Renal cortical epithelial cell (primary cell): ENCODE measurements around the gene PCBP3. TPM values are rescaled to one million over a fixed set of nuclear protein-coding genes. Genes with fewer than 3 reads are reported as not detected.
"Not testable (repeated sequence)": the region's sequence is repeated elsewhere in the genome, so short reads cannot be mapped to it uniquely, and the experiment has no call there.

Source experiments
- DNase-seq: peaks from one replicate; pipeline ENCODE4 v3.0.0-alpha.2; 2011; ENCODE audit warnings: low read depth
- total RNA-seq: library from RNA; depleted of rRNA; stranded (reverse); fragments of >200 nt; gene quantifications from 2 replicates; pipeline ENCODE4 v1.2.3, GENCODE V29; 2014

Gene PCBP3
- total RNA-seq, 1 donor from 2014 or later, result 0.15 TPM

DNA sequence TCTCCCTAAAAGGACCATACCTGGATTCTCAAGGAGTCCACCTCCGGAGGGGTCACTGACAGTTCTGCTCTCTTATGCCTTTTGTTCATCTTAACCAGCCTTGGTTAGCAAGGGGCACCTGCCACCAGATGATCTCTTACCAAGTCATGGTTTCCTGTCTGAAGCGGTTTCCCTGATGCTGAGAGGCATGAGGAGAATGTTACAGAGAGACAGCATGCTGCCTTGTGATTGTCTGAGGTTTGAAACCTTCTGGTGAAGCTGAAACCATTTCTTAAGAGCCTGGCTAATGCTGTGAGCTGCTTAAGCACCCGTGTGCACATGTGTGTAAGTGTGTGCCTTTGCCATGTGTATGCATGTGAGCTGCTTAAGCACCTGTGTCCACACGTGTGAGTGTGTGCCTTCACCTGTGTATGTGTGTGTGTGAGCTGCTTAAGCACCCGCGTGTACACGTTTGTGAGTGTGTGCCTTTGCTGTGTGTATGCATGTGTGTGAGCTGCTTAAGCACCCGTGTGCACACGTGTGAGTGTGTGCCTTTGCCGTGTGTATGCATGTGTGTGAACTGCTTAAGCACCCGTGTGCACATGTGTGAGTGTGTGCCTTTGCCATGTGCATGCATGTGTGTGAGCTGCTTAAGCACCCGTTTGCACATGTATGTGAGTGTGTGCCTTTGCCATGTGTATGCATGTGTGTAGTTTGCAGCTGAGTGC lies 201.7 kb downstream of the PCBP3 start:
- DNase-seq, result no peak

DNA sequence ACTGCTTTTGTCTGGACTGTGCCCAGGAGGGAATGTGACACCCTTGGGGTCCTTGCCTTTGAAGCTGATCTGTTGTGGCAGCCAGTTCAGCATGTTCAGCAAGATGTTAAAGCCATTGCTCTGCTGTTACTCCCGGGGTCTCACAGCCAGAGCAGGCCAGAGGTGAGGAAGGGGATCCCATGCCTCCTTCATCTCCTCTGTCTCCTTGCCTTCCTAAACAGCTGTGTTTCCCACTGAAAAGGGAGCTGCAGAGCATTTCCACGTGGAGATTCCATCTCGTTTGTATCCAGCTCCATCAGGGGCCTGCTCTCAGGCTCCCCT lies 202.2 kb downstream of the PCBP3 start:
- no peak for DNase-seq

DNA sequence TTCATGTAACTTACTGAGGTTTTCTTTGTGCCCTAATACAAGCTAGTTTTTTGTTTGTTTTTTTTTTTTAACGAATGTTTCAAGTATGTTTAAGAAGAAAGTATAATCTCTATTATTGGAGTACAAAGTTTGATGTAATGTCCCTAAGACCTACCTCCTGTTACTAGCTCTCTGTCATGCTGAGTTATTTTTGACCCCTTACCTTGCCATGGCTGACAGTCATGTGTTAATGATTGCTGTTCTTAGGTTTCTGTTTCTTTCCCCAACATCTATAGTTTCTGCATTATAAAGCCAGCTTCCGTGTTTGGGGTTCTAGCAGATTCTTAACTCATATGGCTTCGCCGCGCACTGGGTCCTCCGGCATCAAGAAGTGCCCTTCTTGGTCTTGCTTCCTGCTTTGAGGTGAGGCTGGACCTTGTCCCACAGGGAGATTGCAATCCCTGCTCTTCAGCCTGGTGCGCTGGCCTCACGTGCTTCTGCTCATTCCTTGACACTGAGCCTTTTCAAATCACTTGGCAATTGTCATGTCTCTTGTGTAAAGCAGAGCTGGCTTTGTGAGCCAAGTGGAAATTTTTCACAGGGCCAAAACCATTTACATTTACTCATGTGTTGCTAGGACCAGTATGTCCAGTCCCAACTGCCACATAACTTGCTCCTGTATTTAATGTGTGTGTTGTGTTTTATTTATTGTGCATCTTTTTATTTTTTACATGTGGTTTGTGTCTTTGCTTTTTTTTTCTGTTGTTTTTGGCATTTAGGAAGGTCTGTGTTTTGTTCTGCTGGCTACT lies 203.0 kb downstream of the PCBP3 start:
- DNase-seq, result peak; percentile 13

DNA sequence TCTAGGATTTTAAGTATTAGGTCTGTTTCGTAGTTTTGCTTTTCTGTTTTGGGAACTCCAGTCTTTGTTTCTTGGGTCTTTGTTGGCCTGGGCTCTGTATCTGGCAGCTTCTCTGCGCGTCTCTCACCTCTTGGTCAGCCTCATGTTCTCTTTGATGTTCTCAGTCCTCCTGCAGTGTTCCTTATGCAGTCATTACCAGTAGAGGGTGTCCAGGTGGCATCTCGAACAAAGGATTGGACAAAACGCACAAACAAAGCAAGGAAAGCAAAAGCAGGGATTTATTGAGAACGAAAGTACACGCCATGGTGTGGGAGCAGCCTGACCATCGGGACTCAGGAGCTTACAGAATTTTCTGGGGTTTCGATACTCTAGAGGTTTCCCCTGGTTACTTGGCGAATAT lies 204.3 kb downstream of the PCBP3 start:
- no peak for DNase-seq

DNA sequence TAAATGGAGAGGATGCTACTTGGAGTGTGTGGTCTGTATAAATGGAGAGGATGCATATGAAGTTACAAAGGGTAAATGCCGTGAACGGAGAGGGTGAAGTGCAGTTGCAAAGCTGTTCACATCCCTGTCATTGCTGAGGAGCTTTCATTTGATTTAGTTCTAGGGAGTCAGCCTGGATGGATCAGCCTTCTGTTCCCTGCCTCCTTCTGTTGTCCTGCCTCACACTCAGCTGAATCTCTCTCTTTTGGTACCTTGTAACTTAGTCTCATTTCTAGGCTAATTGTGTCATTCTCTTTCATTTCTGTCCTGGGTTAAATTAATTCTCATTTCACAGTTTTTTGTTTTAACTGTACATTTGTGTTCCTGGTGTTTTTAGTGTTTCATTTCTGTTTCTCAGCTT lies 204.8 kb downstream of the PCBP3 start:
- no peak for DNase-seq

DNA sequence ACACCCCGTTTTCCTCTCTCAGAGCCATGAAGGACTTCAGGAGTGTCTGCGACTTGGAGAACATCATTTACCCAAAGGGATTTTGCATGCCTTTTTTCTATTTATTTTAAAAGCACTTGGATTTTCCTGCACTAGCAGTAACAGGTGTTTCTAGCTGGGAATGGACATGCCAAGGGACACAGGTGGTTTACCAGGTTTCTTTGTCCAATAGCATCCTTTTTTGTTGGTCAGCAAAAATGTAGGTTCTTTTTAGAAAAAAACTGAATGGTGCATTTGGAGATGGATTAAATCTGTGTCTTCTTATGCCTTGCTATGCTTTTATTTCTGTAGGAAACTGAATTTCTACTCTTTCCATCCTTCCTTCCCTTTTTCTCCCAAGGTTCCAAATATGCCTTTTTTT lies 205.3 kb downstream of the PCBP3 start:
- DNase-seq, result no peak

DNA sequence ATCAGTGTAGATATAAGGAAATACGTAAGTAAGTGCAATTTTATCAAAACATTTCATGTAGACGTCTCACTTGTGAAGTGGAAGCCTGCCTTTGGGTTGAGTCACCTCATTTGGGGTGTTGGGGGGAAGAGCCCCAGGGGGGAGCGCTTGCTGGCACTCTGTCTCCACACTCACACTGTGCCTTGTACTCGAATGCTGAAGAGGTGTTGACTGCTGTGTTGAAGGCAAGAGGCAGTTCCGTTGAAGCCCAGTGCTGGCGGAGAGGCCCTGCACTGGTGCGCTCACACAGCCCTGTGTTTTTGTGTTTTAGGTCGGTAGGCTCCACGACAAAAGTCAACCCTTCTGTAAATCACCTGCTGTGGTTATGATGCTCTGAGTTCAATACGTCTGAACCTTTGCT lies 206.1 kb downstream of the PCBP3 start:
- DNase-seq, result no peak

DNA sequence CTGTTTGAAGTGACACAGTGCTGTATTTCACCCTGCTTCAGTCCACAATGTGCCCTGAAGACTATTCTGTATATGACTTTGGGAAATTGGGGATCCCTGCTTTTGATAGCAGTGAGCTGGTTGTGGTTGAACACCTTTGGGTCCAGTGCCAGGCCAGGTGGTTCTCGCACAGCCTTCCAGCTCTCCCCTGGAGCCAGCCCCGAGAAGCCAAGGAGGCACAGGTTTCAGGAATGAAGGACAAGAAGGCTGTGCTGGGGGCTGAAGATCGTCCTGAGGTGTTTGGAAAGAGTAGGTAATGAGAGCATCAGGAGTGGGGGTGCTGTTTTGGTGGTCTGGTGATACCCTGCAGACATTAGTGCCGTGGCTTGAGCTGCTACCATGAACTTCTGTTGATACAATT lies 206.7 kb downstream of the PCBP3 start:
- DNase-seq, result no peak

DNA sequence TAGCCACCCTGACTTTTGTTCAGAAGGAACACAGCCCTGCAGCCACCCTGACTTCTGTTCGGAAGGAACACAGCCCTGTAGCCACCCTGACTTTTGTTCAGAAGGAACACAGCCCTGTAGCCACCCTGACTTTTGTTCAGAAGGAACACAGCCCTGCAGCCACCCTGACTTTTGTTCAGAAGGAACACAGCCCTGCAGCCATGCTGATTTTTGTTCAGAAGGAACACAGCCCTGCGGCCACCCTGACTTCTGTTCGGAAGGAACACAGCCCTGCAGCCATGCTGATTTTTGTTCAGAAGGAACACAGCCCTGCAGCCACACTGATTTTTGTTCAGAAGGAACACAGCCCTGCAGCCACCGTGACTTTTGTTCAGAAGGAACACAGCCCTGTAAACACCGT lies 208.9 kb downstream of the PCBP3 start:
- not testable (repeated sequence) for DNase-seq

DNA sequence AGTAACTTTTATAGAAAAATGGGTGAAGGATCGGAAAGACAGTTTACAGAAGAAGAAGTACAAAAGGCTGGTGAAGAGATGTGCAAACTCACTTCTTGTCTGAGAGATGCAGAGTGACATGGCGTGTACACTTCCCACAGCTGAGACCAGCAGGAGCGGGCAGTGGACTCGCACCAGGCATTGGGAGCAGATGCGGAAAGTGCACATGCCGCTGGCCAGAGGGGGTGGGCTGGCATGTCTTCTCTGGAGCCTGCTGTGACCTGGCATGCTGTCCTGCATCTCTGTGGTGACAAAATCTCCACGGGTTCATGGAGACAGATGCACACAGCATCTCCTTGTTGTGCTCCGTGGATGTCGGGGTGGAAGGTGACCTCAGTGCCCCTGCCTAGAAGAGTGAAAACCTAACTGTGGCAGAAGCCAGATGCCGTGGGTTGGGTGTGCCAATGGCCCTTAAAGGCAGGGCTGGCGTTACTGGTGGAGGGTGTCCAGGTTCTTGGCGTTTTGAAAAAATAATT lies 209.4 kb downstream of the PCBP3 start:
- no peak for DNase-seq

DNA sequence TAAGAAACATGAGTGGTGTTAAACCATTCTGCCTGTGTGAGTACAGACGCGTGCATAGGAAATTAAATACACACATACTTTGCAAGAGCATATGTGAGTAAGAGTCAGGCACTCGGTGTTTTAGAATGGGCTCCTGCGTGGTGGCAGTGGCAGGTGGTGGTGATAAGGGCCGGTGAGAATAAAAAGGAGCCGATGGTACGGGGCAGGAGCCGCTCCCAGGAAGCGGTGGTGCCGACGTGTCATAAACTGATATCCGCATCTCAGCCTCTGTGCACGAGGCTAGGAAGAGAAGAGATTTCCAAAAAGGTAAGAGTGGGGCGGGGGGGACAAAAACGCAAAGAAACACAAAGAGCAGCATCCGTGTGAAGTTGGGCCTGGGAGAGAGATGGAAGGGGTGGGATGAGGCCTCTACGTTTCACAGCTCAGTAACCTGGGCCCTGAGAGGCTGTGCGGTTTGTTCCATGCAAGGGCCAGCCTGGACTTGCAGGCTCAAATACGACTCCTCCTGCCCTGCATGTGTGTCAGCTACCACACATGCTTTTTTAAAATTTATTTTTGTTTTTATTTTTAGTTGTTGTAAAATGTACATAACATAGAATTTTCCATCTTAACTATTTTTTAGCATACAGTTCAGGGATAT lies 210.3 kb downstream of the PCBP3 start:
- no peak for DNase-seq

DNA sequence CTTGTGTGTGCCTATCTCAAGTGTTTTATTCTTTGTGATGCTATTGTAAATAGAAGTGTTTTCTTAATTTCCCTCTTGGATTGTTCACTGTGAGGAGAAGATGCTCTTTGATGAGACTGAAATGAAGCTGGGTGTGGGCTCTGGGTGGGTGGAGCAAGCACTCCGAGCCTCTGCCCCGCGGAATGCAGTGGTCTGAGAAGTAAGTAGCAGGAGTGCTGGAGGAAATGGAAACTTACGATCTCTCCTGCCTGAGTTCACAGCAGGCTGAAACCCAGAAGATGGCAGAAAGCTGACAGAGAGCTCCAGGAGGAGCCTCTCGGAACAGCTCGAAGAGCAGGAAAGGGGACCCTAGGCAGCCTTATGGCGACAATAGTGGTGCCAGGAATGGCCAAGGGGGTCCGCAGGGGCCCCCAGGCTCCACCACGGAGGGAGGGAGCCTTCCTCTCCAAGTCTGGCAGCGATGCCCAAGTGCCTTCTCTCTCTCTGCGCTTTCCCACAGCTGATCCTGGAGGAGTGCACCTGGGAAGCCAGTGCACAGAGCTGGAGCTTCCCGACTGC lies 211.2 kb downstream of the PCBP3 start:
- no peak for DNase-seq

DNA sequence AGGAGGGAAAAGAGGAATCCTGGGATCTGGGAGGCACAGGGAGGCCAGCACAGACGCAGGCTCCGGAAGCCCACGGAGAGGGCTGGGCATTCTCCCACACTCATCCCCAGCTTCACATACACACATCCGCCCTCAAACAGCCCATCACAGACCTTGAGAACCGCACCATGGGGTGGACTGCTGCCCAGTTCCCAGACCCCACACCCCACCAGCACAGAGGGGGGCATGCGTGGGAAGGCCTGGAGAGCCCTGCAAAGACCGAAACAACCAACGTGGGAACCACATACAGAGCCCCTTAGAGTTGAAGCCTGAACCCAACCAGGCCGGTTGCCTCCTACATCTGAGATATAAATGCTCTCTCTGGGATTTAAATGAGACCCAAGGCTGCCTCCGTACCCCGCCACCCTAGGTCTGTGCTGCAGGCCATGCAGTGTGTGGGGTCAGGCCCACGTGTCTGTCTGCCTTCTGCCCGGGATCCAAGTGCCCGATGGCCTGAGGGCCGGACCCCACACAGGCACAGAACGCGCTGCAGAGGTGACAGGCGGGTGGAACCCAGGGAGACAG lies 211.8 kb downstream of the PCBP3 start:
- no peak for DNase-seq

DNA sequence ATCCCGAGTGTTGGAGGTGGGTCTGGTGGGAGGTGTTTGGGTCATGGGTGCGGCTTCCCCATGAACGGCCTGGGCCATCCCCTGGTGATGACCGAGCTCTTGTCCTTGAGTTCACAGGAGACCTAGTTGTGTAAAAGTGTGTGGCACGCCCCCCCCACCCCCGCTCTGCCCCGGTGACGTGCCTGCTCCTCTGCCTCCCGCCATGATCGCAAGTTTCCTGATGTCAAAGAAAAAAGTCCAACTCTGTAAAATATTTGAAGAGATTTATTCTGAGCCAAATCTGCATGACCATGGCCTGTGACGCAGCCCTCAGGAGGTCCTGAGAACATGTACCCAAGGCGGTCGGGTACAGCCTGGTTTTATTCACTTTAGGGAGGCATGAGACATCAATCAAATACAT lies 212.9 kb downstream of the PCBP3 start:
- DNase-seq, result no peak

DNA sequence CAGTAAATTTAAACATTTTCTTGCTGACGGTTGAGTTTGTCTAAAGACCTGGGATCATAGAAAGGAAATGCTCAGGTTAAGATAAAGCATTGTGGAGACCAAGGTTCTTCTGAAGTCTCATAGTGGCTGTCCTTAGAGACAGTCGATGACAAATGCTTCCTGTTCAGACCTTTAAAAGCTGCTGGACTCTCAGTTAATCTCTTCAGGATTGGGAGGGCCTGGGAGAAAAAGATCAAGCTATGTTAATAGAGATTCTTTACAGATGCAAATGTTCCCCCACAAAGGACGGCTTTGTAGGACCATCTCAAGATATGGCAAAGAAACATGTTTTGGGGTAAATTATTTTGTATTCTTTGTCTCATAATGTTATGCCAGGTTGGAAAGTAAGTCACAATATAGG lies 213.4 kb downstream of the PCBP3 start:
- no peak for DNase-seq

DNA sequence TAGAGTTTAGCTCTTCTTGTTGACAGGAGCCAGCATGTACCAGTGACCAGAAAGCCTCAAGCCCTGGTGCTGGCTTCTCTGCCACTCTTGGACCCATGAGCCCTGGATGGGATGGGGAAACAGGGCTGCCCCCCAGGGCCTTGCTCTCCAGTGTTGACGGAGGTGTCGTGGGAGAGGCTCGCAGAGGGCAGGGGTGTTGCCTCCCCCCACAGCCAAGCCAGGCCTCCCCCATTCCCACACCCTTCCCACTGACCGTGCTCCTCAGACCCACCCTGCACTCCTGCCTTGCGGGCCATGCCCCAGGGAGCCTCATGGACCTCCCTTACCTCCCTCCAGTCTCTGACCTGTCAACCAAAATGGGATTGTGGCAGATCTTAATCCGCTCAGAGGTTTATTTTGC lies 214.2 kb downstream of the PCBP3 start:
- no peak for DNase-seq

DNA sequence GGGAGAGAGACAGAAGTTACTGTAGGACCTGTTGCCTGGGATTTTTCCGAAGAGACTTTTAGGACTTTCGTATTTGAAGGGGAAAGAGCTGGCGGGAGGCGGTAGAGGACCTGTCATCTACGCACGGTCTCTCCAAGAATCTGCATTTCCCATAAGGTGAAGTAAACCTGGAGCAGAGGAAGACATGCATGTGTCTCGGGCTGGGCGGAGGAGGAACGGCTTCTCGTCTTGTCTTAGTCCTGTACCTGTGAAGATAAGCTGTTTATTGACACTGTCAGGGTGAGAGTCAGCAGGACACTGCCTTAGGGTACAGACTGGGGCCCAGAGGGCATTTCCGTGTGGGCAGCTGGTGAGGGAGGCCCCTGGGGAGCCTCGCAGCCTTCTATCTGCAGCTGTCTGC lies 214.7 kb downstream of the PCBP3 start:
- no peak for DNase-seq

DNA sequence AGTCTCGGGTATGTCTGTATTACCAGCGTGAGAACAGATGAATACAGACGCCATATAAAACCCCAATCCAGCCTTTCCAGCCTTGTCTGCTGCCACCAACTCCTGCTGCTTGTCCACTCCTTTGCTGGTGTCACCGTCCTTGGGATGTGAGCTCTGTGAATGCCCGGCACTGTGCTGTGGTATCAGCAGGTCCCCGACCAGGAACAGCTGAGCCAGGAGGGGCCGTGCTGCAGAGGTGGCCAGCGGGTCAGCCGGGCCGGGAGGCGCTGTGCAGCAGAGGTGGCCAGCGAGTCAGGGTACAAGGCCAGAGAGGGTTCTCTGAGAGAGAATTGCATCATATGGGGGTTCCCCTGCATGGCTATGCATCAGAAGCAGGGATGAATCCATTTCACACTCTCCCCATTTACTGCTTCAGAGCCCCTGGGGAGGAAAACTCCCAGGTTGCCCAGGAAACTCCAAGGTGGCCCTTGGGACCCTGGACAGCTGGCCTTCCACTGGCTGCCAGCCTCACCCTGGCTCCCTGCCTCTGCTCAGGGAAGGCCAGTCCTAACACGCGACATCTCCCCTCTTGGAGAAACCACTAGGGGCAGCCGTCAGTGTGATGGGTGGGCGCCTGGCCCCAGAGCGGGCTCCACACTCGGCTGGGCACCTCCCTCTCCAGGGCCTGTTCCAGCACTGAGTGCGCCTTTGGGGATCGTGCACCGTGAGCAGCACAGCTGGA lies 215.7 kb downstream of the PCBP3 start:
- DNase-seq, result no peak

DNA sequence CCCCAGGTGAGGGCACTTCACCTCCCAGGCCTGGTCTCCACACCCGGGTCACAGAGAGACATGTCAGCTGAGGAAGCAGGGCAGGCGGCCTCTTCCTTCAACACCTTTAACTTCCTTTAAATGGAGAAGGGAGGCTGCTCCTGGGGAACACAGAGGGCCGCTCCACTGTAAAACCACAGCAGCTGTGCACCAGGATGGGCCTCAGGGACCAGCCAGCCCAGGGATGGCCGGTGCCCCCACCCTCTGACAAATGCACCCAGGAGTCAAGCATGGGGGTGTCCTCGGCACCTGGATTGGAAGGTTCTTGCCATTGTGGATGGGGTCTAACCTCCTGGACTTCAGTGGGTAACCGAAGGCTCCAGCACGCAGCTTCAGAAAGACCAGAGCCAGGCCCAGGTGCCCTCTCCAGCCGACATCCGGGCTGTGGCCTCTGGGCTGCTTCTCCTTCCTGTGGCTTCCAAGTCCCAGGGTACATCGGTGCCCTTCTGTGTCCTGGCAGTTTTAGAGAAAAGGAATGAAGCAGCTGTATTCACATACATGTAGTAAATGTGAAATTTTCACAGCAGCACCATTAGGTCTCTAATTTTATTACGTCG lies 216.3 kb downstream of the PCBP3 start:
- DNase-seq, result no peak

DNA sequence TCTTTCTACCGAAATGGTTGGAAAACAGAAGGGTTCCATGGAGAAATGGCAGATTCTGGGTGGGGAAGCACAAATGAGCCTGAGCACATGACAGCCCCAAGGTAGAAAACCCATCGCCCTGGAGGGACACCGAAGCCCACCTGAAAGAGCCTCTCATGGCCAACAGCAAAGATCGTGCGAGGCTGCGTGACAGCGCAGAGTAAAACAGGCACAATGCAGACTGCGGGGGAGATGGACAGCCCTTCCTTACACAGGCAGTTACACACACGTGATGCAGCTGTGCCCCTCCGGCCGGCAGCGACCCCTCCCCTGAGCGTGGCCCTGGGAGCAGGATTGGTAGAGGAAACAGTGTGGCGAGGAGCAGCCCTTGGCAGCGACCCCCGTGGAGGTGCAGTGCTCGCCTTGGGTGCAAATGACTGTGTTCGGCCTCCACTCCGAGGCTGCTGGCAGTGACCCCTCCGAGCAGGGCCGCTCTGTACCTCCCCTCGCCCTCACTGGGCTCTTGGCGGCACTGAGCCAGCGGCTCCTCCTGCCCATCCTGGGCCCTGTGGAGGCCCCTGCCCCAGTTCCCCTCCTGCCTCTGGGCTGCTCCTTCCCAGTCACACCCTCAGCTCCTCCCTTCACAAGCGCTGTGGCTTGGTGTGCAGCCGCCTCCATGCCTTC lies 217.1 kb downstream of the PCBP3 start:
- DNase-seq, result no peak
